Erythroblast (primary cell): Measurements from ENCODE around the gene RASL10A.
A peak's percentile ranks its signal among the peaks of the same experiment; 100 is the strongest.

Experiments
- DNase-seq, 2 experiments: peaks; one replicate each; lab custom pipeline; 2025; lab: John Stamatoyannopoulos, UW
- GATA1 ChIP-seq: IDR thresholded peaks from 2 replicates; pipeline ENCODE4 v1.6.1; 2011; ENCODE audit warnings: low read depth, mild to moderate bottlenecking, control low read depth, low read length, moderate library complexity
- POLR2A ChIP-seq: IDR thresholded peaks from 2 replicates; pipeline ENCODE4 v1.6.1; 2011; ENCODE audit warnings: mild to moderate bottlenecking, low read length

RASL10A gene

GRCh38 chr22:29323641-29324040, 8.1 kb upstream of the RASL10A start:
- DNase-seq, result no peak
- no peak for TF ChIP-seq POLR2A
- TF ChIP-seq GATA1, result no peak

GRCh38 chr22:29320546-29320945, 5.0 kb upstream of the RASL10A start:
- DNase-seq, result peak in 1 of 2 experiments; percentile 26
- TF ChIP-seq GATA1, result no peak
- TF ChIP-seq POLR2A, result no peak

GRCh38 chr22:29319072-29319471, 3.6 kb upstream of the RASL10A start:
- no peak for DNase-seq
- TF ChIP-seq GATA1, result no peak
- no peak for TF ChIP-seq POLR2A

- TF ChIP-seq GATA1 (no peak), POLR2A (no peak)
- no peak for DNase-seq
Measured at GRCh38 chr22:29317827-29318454, 2.4 kb upstream of the RASL10A start.

- DNase-seq, result no peak
- no peak for TF ChIP-seq POLR2A
- no peak for TF ChIP-seq GATA1
Measured at GRCh38 chr22:29316141-29316828, 788 bp upstream of the RASL10A start.

- no peak for TF ChIP-seq GATA1
- TF ChIP-seq POLR2A, result no peak
- peak; percentile 45 for DNase-seq
Measured at GRCh38 chr22:29314537-29315285, 786 bp downstream of the RASL10A start.

GRCh38 chr22:29313576-29314466, 1.7 kb downstream of the RASL10A start:
- peak; percentile 32 to 33 for DNase-seq
- TF ChIP-seq POLR2A (no peak), GATA1 (no peak)

- peak; percentile 86 to 88 for DNase-seq
- peak; percentile 42 for TF ChIP-seq POLR2A
- no peak for TF ChIP-seq GATA1
Measured at GRCh38 chr22:29313126-29313575, 2.3 kb downstream of the RASL10A start.

- TF ChIP-seq GATA1 (no peak), POLR2A (no peak)
- DNase-seq, result peak in 1 of 2 experiments; percentile 37
Measured at GRCh38 chr22:29312218-29313125, 3.0 kb downstream of the RASL10A start.

- TF ChIP-seq GATA1, result no peak
Measured at GRCh38 chr22:29311464-29312217, 3.9 kb downstream of the RASL10A start.

GRCh38 chr22:29310863-29311339, 4.6 kb downstream of the RASL10A start:
- peak; percentile 92 to 95 for DNase-seq
- no peak for TF ChIP-seq GATA1
- no peak for TF ChIP-seq POLR2A

More at GRCh38 chr22:29311464-29312217, 3.9 kb downstream of the RASL10A start:
- no peak for DNase-seq
